ENCODE measurements around the gene TPCN1. TPM values are rescaled to one million over a fixed set of nuclear protein-coding genes. Genes with fewer than 3 reads are reported as not detected.
A peak's percentile ranks its signal among the peaks of the same experiment; 100 is the strongest.

Gene TPCN1
- polyA plus RNA-seq, 1 of the 3 experiments (the other 2 are of a cell fraction): 15.7 TPM

- TF ChIP-seq MAX (IDR thresholded peaks at IDR 0.05; ENCODE audit: low read depth) (no peak; the same call in 1 of the 2 replicates), IRF3 (IDR thresholded peaks at IDR 0.05; ENCODE audit: low read depth, low read length) (no peak), REST (IDR thresholded peaks at IDR 0.05; ENCODE audit: low read depth, low read length) (no peak), RFX5 (IDR thresholded peaks at IDR 0.05; ENCODE audit: low read length) (0 out of 2 replicates have a peak, but pooled peaks have one; percentile 22), RAD21 (IDR thresholded peaks at IDR 0.05; ENCODE audit: low read length) (peak; percentile 23; the same call in 1 of the 2 replicates), GATA2 (CRISPR knock-in tag; IDR thresholded peaks at IDR 0.05) (peak; percentile 45), JUND (IDR thresholded peaks at IDR 0.05) (no peak), GABPA (IDR thresholded peaks at IDR 0.05; ENCODE audit: low read depth) (no peak), NRF1 (IDR thresholded peaks at IDR 0.05; ENCODE audit: low read depth, low read length) (no peak), POLR2AphosphoS5 (IDR thresholded peaks at IDR 0.05; ENCODE audit: low read depth, low read length) (no peak), FOXM1 (IDR thresholded peaks at IDR 0.05; ENCODE audit: low read depth) (no peak), ELF1 (IDR thresholded peaks at IDR 0.05) (no peak), RCOR1 (IDR thresholded peaks at IDR 0.05; ENCODE audit: low read length) (peak; percentile 45; the same call in 1 of the 2 replicates), EP300 (IDR thresholded peaks at IDR 0.05; ENCODE audit: borderline replicate concordance in 1 of 2, low read depth in 1 of 2, low read length in 1 of 2) (peak in 1 of 2 experiments; percentile 80; a peak in 2 of 4 replicates), MEF2A (IDR thresholded peaks at IDR 0.05; ENCODE audit: borderline replicate concordance, low read depth) (no peak), FOXJ3 (CRISPR knock-in tag; IDR thresholded peaks at IDR 0.05) (peak; percentile 82), FOSL2 (IDR thresholded peaks at IDR 0.05; ENCODE audit: borderline replicate concordance, low read depth) (no peak), TCF12 (IDR thresholded peaks at IDR 0.05) (0 out of 2 replicates have a peak, but pooled peaks have one; percentile 6), TAF1 (IDR thresholded peaks at IDR 0.05; ENCODE audit: borderline replicate concordance, low read depth, low read length) (no peak), USF2 (IDR thresholded peaks at IDR 0.05; ENCODE audit: borderline replicate concordance, low read depth, low read length) (no peak), MXI1 (IDR thresholded peaks at IDR 0.05; ENCODE audit: low read depth, low read length) (peak; percentile 88; the same call in 1 of the 2 replicates)
Observed at GRCh38 chr12:113245695-113246477, 24.6 kb downstream of the TPCN1 start (continued).
